T47D (cell line): ENCODE data around the gene CDC25B.
A peak's percentile ranks its signal among the peaks of the same experiment; 100 is the strongest.
"Not testable (repeated sequence)": the region's sequence is repeated elsewhere in the genome, so short reads cannot be mapped to it uniquely, and the experiment has no call there.

ENCODE experiments used
- DNase-seq, 2 experiments: peaks; one replicate each; pipeline versions ENCODE4 v3.0.0 to v3.0.0-alpha.2; 2011 to 2012; ENCODE audit warnings: low read depth in 1 of 2, low spot score in 1 of 2
- JUND ChIP-seq: IDR thresholded peaks from 2 replicates; pipeline ENCODE4 v1.6.1; 2012; ENCODE audit warnings: low read depth
- in situ Hi-C: cut with HindIII; loops from 2 replicates; pipeline ENCODE4 v1.10.0; 2016; ENCODE audit warnings: low sequenced_read_pairs, low pct_unique_long_range_greater_than_20kb

The CDC25B gene

GRCh38 chr20:3820048-3820900 lies 24.2 kb downstream of the CDC25B start, which contains the start of gene AP5S1:
TSS of gene AP5S1 (plus strand) at chr20:3820547. CDS start at chr20:3822118, 1,571 bp downstream.
- TF ChIP-seq JUND: no peak
- DNase-seq: peak; percentile 70 to 97
- in situ Hi-C loops: no loop called here

GRCh38 chr20:3820901-3821727 lies 25.0 kb downstream of the CDC25B start:
- DNase-seq: no peak
- in situ Hi-C loops: no loop called here
- no peak for TF ChIP-seq JUND

GRCh38 chr20:3821996-3822395 lies 25.9 kb downstream of the CDC25B start:
- no peak for DNase-seq
- in situ Hi-C loops: no loop called here
- TF ChIP-seq JUND: no peak

- in situ Hi-C loops: no loop called here
- no peak for DNase-seq
- TF ChIP-seq JUND: no peak
Measured at GRCh38 chr20:3823881-3824280, 27.8 kb downstream of the CDC25B start.

GRCh38 chr20:3825526-3825925 lies 29.4 kb downstream of the CDC25B start:
- TF ChIP-seq JUND: no peak
- no peak for DNase-seq
- in situ Hi-C loops: no loop called here

- DNase-seq: no peak
- no peak for TF ChIP-seq JUND
- in situ Hi-C loops: no loop called here
Measured at GRCh38 chr20:3826420-3826819, 30.3 kb downstream of the CDC25B start.

GRCh38 chr20:3828798-3829197 lies 32.7 kb downstream of the CDC25B start:
- in situ Hi-C loops: no loop called here
- no peak for TF ChIP-seq JUND
- DNase-seq: no peak

GRCh38 chr20:3829891-3830290 lies 33.8 kb downstream of the CDC25B start:
- DNase-seq, in situ Hi-C loops: not testable (repeated sequence)

GRCh38 chr20:3836132-3836531 lies 40.0 kb downstream of the CDC25B start:
- DNase-seq: no peak
- TF ChIP-seq JUND: no peak
- in situ Hi-C loops: no loop called here

- DNase-seq: no peak
- TF ChIP-seq JUND: no peak
- in situ Hi-C loops: no loop called here
Measured at GRCh38 chr20:3839328-3839727, 43.2 kb downstream of the CDC25B start.

- in situ Hi-C loops: not testable (repeated sequence)
- DNase-seq: peak in 1 of 2 experiments; percentile 49
Measured at GRCh38 chr20:3840201-3840600, 44.1 kb downstream of the CDC25B start.

- TF ChIP-seq JUND: no peak
- in situ Hi-C loops: no loop called here
- DNase-seq: no peak
Measured at GRCh38 chr20:3842348-3842930, 46.3 kb downstream of the CDC25B start.

- no peak for TF ChIP-seq JUND
- in situ Hi-C loops: no loop called here
- DNase-seq: no peak
Measured at GRCh38 chr20:3843490-3843889, 47.4 kb downstream of the CDC25B start.

- in situ Hi-C loops, DNase-seq: not testable (repeated sequence)
Measured at GRCh38 chr20:3843990-3844619, 48.0 kb downstream of the CDC25B start.
